HG02642 (cell line): ENCODE data around the gene TMEM151B.
"Not testable (repeated sequence)": the region's sequence is repeated elsewhere in the genome, so short reads cannot be mapped to it uniquely, and the experiment has no call there.

Source experiments
- ATAC-seq: cut with Tn5 transposase; IDR thresholded peaks from one replicate; pipeline ENCODE4 v1.9.1; 2021; ENCODE audit warnings: mild to moderate bottlenecking; ENCODE audit not compliant: unreplicated experiment, poor library complexity

The TMEM151B gene

GRCh38 chr6:44269921-44270525 lies at the start of gene TMEM151B:
TMEM151B (plus strand) TSS chr6:44270450; CDS start chr6:44270743, 293 bp downstream.
- no peak for ATAC-seq

- no peak for ATAC-seq
Observed at GRCh38 chr6:44220913-44221290, 49.3 kb upstream of the TMEM151B start.

GRCh38 chr6:44221291-44221960 lies 48.8 kb upstream of the TMEM151B start:
- ATAC-seq: peak; percentile 45

- no peak for ATAC-seq
Observed at GRCh38 chr6:44221961-44222335, 48.3 kb upstream of the TMEM151B start.

GRCh38 chr6:44222486-44223318 lies 47.5 kb upstream of the TMEM151B start:
- ATAC-seq: no peak

GRCh38 chr6:44223319-44224028 lies 46.8 kb upstream of the TMEM151B start, which contains the start of gene SLC29A1:
SLC29A1 (plus strand) TSS chr6:44223595; CDS start chr6:44227314, 3,719 bp downstream.
- peak; percentile 54 for ATAC-seq

GRCh38 chr6:44224029-44224964 lies 46.0 kb upstream of the TMEM151B start:
- no peak for ATAC-seq

GRCh38 chr6:44224965-44225305 lies 45.3 kb upstream of the TMEM151B start:
- no peak for ATAC-seq

GRCh38 chr6:44225579-44226325 lies 44.5 kb upstream of the TMEM151B start:
- no peak for ATAC-seq

- no peak for ATAC-seq
Observed at GRCh38 chr6:44226368-44227147, 43.7 kb upstream of the TMEM151B start.

- ATAC-seq: no peak
Observed at GRCh38 chr6:44227148-44227793, 43.0 kb upstream of the TMEM151B start.

- ATAC-seq: no peak
Observed at GRCh38 chr6:44228031-44228430, 42.2 kb upstream of the TMEM151B start.

GRCh38 chr6:44228433-44228832 lies 41.8 kb upstream of the TMEM151B start:
- no peak for ATAC-seq

GRCh38 chr6:44228836-44229235 lies 41.4 kb upstream of the TMEM151B start:
- no peak for ATAC-seq

GRCh38 chr6:44229376-44230033 lies 40.7 kb upstream of the TMEM151B start:
- no peak for ATAC-seq

- ATAC-seq: no peak
Observed at GRCh38 chr6:44230034-44230675, 40.1 kb upstream of the TMEM151B start.

GRCh38 chr6:44231426-44231825 lies 38.8 kb upstream of the TMEM151B start:
- ATAC-seq: not testable (repeated sequence)
